ENCODE results near the gene NEURL1B. TPM values are rescaled to one million over a fixed set of nuclear protein-coding genes. Genes with fewer than 3 reads are reported as not detected.

Gene NEURL1B
- total RNA-seq, 4 donors from 2014 or later, result 8.7 to 18.8 (median 15.1) TPM

DNA sequence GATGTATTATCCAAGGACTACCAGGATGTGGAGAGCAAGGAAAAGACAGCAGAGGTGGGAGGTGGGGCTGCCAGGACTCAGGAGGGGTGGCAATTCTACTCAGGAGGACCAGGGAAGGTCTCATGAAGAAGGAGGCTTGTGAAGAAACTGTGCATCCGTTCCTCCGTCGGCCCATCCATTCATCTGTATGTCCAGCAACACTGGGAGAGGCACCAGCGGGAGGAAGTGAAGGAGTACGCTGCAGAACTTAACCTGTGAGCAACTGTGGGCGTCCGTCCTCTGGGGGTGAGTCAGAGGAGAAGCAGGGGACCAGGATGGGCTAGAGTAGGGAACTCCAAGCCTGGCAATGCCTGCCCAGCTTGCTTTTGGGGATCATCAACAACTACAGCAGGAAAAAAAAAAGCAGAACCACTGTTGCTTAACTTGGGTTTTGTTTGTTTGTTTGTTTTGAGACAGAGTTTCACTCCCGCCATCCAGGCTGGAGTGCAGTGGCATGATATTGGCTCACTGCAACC lies 47.3 kb upstream of the NEURL1B start:
- no peaks in the 10 kb centered on the region for H3K27me3 ChIP-seq
- ATAC-seq (no peak), DNase-seq (no peak)
- in situ Hi-C loops (cut with MboI; ENCODE audit: low sequenced_read_pairs in 4 of 4) (no loop called here), intact Hi-C loops (cut with DNase I; ENCODE audit: low total_unique reads) (no loop called here)
- H3K9me3 ChIP-seq, result no peaks in the 10 kb centered on the region
- no peak overlapping the region for H3K27ac ChIP-seq
- H3K36me3 ChIP-seq, result no peaks in the 10 kb centered on the region
- no peaks in the 10 kb centered on the region for H3K4me1 ChIP-seq
- H3K4me3 ChIP-seq, result no peak overlapping the region
- TF ChIP-seq POLR2A (IDR thresholded peaks at IDR 0.05) (no peak), CTCF (IDR thresholded peaks at IDR 0.05 in 4 of 5, conservative IDR thresholded peaks at IDR 0.05 in 1 of 5) (no peak)

DNA sequence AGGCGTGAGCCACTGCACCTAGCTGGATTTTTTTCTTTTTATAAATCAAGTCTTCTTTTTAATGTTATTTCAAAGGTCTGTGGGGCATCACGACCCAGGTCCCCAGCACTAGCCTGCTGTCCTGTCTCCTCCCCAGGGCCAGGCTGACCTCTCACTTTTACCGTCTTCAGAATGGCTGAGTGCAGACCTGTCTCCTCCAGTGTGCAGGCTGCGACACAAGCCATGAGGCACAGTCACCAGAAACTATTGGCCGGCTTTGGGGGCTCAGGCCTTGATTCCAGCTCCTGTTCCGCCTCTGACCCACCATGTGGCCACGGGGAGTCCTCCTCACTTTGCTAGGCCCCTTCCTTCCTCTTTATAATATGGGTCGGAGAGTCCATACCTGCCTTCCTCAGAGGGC lies 46.6 kb upstream of the NEURL1B start:
- TF ChIP-seq CTCF (IDR thresholded peaks at IDR 0.05 in 4 of 5, conservative IDR thresholded peaks at IDR 0.05 in 1 of 5), result no peak
- no peak for TF ChIP-seq POLR2A (IDR thresholded peaks at IDR 0.05)
- Histone ChIP-seq H3K27ac (no peak overlapping the region), H3K4me3 (no peak overlapping the region), H3K4me1 (no peaks in the 10 kb centered on the region), H3K9me3 (no peaks in the 10 kb centered on the region), H3K27me3 (no peaks in the 10 kb centered on the region), H3K36me3 (no peaks in the 10 kb centered on the region)
- ATAC-seq, result no peak
- in situ Hi-C loops (cut with MboI; ENCODE audit: low sequenced_read_pairs in 4 of 4), result no loop called here
- no peak for DNase-seq
- intact Hi-C loops (cut with DNase I; ENCODE audit: low total_unique reads), result no loop called here

DNA sequence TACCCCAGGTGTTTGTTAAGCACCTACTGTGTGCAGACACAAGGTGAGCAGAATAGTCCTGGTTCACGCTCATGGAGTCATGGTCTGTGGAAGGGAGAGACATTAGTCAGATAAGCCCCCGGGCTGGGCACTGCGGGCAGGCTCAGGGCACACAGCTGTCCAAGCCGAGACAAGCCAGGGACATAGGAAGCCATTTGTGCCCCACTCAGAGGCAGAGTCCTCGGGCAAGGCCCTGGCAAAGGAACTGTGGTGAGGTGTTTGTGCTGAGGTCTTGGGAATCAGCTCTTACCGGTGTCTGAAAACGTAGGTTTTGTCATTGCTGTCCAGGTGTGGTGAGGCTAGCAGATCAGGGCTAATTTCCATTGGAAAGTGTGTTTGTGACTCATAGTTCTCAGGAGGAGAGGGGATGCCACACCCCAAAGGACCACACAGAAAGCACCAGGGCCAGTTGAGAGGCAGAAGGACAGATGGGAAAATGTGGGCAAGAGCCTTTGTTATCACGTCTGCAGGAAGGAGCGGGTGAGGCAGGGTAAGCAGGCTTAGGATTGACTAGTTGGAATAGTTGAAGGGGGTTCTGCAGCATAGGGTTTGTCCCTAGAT lies 46.1 kb upstream of the NEURL1B start:
- in situ Hi-C loops (cut with MboI; ENCODE audit: low sequenced_read_pairs in 4 of 4), result no loop called here
- no peak for TF ChIP-seq CTCF (IDR thresholded peaks at IDR 0.05 in 4 of 5, conservative IDR thresholded peaks at IDR 0.05 in 1 of 5)
- TF ChIP-seq POLR2A (IDR thresholded peaks at IDR 0.05), result no peak
- intact Hi-C loops (cut with DNase I; ENCODE audit: low total_unique reads), result no loop called here
- no peak for ATAC-seq
- H3K27ac ChIP-seq, result no peak overlapping the region
- H3K4me1 ChIP-seq, result no peaks in the 10 kb centered on the region
- no peak overlapping the region for H3K4me3 ChIP-seq
- no peaks in the 10 kb centered on the region for H3K36me3 ChIP-seq
- no peaks in the 10 kb centered on the region for H3K27me3 ChIP-seq
- no peak for DNase-seq
- H3K9me3 ChIP-seq, result no peaks in the 10 kb centered on the region

- intact Hi-C loops (cut with DNase I; ENCODE audit: low total_unique reads), result no loop called here
- ATAC-seq (no peak), DNase-seq (no peak)
- Histone ChIP-seq H3K4me3 (no peak overlapping the region), H3K36me3 (no peaks in the 10 kb centered on the region), H3K9me3 (no peaks in the 10 kb centered on the region), H3K4me1 (no peaks in the 10 kb centered on the region), H3K27ac (no peak overlapping the region), H3K27me3 (no peaks in the 10 kb centered on the region)
- in situ Hi-C loops (cut with MboI; ENCODE audit: low sequenced_read_pairs in 4 of 4), result no loop called here
- TF ChIP-seq POLR2A (IDR thresholded peaks at IDR 0.05) (no peak), CTCF (IDR thresholded peaks at IDR 0.05 in 4 of 5, conservative IDR thresholded peaks at IDR 0.05 in 1 of 5) (no peak)
Measured at GRCh38 chr5:172595596-172596455, 45.2 kb upstream of the NEURL1B start.

All from gastrocnemius medialis (tissue), 4 donors.